Neural cell (in vitro differentiated cells): ENCODE measurements around the gene BTN1A1. TPM values are rescaled to one million over a fixed set of nuclear protein-coding genes. Genes with fewer than 3 reads are reported as not detected.

Source experiments
- H2AFZ ChIP-seq: fragments of 200-600, 300-800 bp; sonication (generic), shearing (Covaris generic); 2 replicates; pipeline ENCODE4 v1.6.0; 2014; ENCODE audit warnings: low read depth, mild to moderate bottlenecking, antibody characterized with exemption, low read length, moderate library complexity
- H3F3A ChIP-seq: fragments of 200-600 bp; shearing (Covaris generic); 2 replicates; pipeline ENCODE4 v1.6.1; 2016; ENCODE audit warnings: mild to moderate bottlenecking, moderate library complexity, mixed read lengths, antibody characterized with exemption, low read length; ENCODE audit not compliant: insufficient read depth, poor library complexity, severe bottlenecking
- H3K27ac ChIP-seq: fragments of 200-600, 300-800 bp; sonication (generic), shearing (Covaris generic); 2 replicates; pipeline ENCODE4 v1.5.1; 2014; ENCODE audit warnings: mild to moderate bottlenecking, low read length, moderate library complexity
- H3K27me3 ChIP-seq: fragments of 300-800, 200-600 bp; sonication (generic), shearing (Covaris generic); 2 replicates; pipeline ENCODE4 v1.6.0; 2014; ENCODE audit warnings: mild to moderate bottlenecking, low read depth, low read length, moderate library complexity; ENCODE audit not compliant: insufficient read depth
- H3K36me3 ChIP-seq: fragments of 300-800, 200-600 bp; sonication (generic), shearing (Covaris generic); 2 replicates; pipeline ENCODE4 v1.5.1; 2014; ENCODE audit warnings: mild to moderate bottlenecking, antibody characterized with exemption, low read length, moderate library complexity; ENCODE audit not compliant: insufficient read depth
- H3K4me2 ChIP-seq: fragments of 300-800, 200-600 bp; sonication (generic), shearing (Covaris generic); 2 replicates; pipeline ENCODE4 v1.6.0; 2014; ENCODE audit warnings: mild to moderate bottlenecking, low read length
- H3K4me3 ChIP-seq: fragments of 300-800, 200-600 bp; sonication (generic), shearing (Covaris generic); 2 replicates; pipeline ENCODE4 v1.5.1; 2014; ENCODE audit warnings: mild to moderate bottlenecking, low read length, moderate library complexity
- H3K79me2 ChIP-seq: fragments of 200-600 bp; shearing (Covaris generic); replicated peaks from 2 replicates; pipeline ENCODE4 v1.6.0; 2014; ENCODE audit warnings: mild to moderate bottlenecking, low read length, moderate library complexity; ENCODE audit not compliant: insufficient read depth
- H3K9ac ChIP-seq: fragments of 300-800, 200-600 bp; sonication (generic), shearing (Covaris generic); 2 replicates; pipeline ENCODE4 v1.6.1; 2016; ENCODE audit warnings: mild to moderate bottlenecking, low read length, mixed read lengths
- H3K9me2 ChIP-seq: fragments of 200-600 bp; shearing (Covaris generic); 2 replicates; pipeline ENCODE4 v1.6.1; 2016; ENCODE audit warnings: mild to moderate bottlenecking, low read length, mixed read lengths; ENCODE audit not compliant: insufficient read depth
- H3K9me3 ChIP-seq: fragments of 200-600, 300-800 bp; sonication (generic), shearing (Covaris generic); 2 replicates; pipeline ENCODE4 v1.6.1; 2016; ENCODE audit warnings: mild to moderate bottlenecking, mixed run types, low read length, moderate library complexity, mixed read lengths
- H4K20me1 ChIP-seq: fragments of 200-600 bp; shearing (Covaris generic); 2 replicates; pipeline ENCODE4 v1.6.1; 2016; ENCODE audit warnings: mild to moderate bottlenecking, mixed run types; ENCODE audit not compliant: insufficient read depth
- EP300 ChIP-seq: fragments of 450-650 bp; conservative IDR thresholded peaks from 2 replicates; pipeline ENCODE4 v1.6.1; 2014; ENCODE audit warnings: antibody characterized with exemption, mild to moderate bottlenecking, moderate library complexity; ENCODE audit not compliant: poor library complexity, severe bottlenecking
- EZH2 ChIP-seq: fragments of 200-600, 300-800 bp; shearing (Covaris generic), sonication (generic); IDR thresholded peaks from 2 replicates; pipeline ENCODE4 v1.6.1; 2014; ENCODE audit warnings: antibody characterized with exemption, low read length, borderline replicate concordance, mild to moderate bottlenecking; ENCODE audit not compliant: insufficient read depth, poor library complexity, severe bottlenecking
- MXI1 ChIP-seq: fragments of 450-650 bp; conservative IDR thresholded peaks from 2 replicates; pipeline ENCODE4 v1.6.1; 2014; ENCODE audit warnings: antibody characterized with exemption, mild to moderate bottlenecking; ENCODE audit not compliant: poor library complexity, severe bottlenecking
- POLR2AphosphoS5 ChIP-seq: IDR thresholded peaks from 2 replicates; pipeline ENCODE4 v1.6.1; 2012
- RAD21 ChIP-seq: fragments of 450-650 bp; conservative IDR thresholded peaks from 2 replicates; pipeline ENCODE4 v1.6.1; 2014; ENCODE audit warnings: antibody characterized with exemption, mild to moderate bottlenecking, moderate library complexity
- SMC3 ChIP-seq: fragments of 450-650 bp; conservative IDR thresholded peaks from 2 replicates; pipeline ENCODE4 v1.6.1; 2014; ENCODE audit warnings: antibody characterized with exemption, mild to moderate bottlenecking, moderate library complexity; ENCODE audit not compliant: poor library complexity
- TAF1 ChIP-seq: IDR thresholded peaks from 2 replicates; pipeline ENCODE4 v1.6.1; 2012; ENCODE audit warnings: low read depth
- polyA plus RNA-seq: library from polyadenylated mRNA; depleted of rRNA; stranded (reverse); fragments of >200 nt; gene quantifications from 2 replicates; pipeline ENCODE4 v1.2.3, GENCODE V29; 2014
- TF ChIP-seq, protein P1 (sequence below): fragments of 450-650 bp; IDR thresholded peaks from 2 replicates; pipeline ENCODE4 v1.5.1; 2014; ENCODE audit warnings: antibody characterized with exemption, mild to moderate bottlenecking, moderate library complexity; ENCODE audit not compliant: poor library complexity, severe bottlenecking
- TF ChIP-seq, protein P2 (sequence below): IDR thresholded peaks from 2 replicates; pipeline ENCODE4 v1.6.1; 2012; ENCODE audit warnings: borderline replicate concordance

The BTN1A1 gene
- polyA plus RNA-seq, 1 donor from 2014 or later = not detected

DNA sequence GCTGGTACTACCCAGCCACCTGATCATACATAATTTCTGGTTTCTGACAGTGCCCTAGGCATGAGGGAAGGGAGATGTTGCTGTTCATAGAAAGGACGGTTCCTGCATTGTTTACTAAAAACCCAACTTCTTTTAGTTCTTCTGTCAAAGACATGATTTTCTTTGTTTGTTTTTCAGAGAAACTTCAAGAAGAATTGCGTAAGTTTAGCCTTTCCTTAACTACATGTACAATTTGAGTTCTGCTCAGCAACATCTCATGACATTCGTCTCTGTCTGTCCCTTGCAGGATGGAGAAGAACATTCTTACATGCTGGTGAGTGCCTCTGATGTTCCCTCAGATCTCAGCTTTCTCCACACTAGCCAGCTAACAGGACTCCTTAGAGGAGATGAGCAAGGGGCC, 34.3 kb upstream of the BTN1A1 start:
- H3K36me3 ChIP-seq = no peaks in the 10 kb centered on the region
- no peaks in the 10 kb centered on the region for H4K20me1 ChIP-seq
- H3K27ac ChIP-seq = no peak overlapping the region

DNA sequence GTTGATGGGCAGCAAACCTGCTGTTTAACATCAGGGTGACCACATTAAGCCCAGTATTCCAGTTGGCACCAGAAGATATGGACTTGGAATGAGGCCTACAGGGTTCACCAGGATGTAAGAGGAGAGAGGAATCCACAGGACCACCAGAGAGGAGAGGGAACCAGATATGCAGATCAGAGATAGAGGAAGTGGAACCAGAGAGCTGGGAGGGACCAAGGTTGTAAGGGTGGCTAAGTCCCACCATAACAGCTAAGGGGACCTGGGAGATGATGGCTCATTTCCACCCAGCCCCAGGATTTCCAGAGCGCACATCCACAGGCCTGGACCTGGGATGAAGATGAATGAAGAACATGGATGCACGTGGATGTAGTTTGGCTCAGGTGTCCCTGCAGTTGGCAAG, 31.3 kb upstream of the BTN1A1 start:
- H3K4me2 ChIP-seq = no peak overlapping the region
- H3K36me3 ChIP-seq = no peaks in the 10 kb centered on the region

More for the DNA sequence above, 34.3 kb upstream of the BTN1A1 start:
- Histone ChIP-seq H3K9me3 (no peaks in the 10 kb centered on the region), H3F3A (no peaks in the 10 kb centered on the region), H3K27me3 (no peaks in the 10 kb centered on the region), H3K4me2 (no peak overlapping the region), H3K9me2 (no peaks in the 10 kb centered on the region), H2AFZ (no peak overlapping the region), H3K4me3 (no peak overlapping the region), H3K79me2 (peaks cover under 1% of the 10 kb centered on the region), H3K9ac (no peak overlapping the region)
- TF ChIP-seq TAF1 (no peak), RAD21 (no peak), SMC3 (no peak), EZH2 (no peak), MXI1 (no peak), EP300 (no peak), POLR2AphosphoS5 (no peak)
- TF ChIP-seq, protein P1, sequence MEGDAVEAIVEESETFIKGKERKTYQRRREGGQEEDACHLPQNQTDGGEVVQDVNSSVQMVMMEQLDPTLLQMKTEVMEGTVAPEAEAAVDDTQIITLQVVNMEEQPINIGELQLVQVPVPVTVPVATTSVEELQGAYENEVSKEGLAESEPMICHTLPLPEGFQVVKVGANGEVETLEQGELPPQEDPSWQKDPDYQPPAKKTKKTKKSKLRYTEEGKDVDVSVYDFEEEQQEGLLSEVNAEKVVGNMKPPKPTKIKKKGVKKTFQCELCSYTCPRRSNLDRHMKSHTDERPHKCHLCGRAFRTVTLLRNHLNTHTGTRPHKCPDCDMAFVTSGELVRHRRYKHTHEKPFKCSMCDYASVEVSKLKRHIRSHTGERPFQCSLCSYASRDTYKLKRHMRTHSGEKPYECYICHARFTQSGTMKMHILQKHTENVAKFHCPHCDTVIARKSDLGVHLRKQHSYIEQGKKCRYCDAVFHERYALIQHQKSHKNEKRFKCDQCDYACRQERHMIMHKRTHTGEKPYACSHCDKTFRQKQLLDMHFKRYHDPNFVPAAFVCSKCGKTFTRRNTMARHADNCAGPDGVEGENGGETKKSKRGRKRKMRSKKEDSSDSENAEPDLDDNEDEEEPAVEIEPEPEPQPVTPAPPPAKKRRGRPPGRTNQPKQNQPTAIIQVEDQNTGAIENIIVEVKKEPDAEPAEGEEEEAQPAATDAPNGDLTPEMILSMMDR = no peak
- TF ChIP-seq, protein P2, sequence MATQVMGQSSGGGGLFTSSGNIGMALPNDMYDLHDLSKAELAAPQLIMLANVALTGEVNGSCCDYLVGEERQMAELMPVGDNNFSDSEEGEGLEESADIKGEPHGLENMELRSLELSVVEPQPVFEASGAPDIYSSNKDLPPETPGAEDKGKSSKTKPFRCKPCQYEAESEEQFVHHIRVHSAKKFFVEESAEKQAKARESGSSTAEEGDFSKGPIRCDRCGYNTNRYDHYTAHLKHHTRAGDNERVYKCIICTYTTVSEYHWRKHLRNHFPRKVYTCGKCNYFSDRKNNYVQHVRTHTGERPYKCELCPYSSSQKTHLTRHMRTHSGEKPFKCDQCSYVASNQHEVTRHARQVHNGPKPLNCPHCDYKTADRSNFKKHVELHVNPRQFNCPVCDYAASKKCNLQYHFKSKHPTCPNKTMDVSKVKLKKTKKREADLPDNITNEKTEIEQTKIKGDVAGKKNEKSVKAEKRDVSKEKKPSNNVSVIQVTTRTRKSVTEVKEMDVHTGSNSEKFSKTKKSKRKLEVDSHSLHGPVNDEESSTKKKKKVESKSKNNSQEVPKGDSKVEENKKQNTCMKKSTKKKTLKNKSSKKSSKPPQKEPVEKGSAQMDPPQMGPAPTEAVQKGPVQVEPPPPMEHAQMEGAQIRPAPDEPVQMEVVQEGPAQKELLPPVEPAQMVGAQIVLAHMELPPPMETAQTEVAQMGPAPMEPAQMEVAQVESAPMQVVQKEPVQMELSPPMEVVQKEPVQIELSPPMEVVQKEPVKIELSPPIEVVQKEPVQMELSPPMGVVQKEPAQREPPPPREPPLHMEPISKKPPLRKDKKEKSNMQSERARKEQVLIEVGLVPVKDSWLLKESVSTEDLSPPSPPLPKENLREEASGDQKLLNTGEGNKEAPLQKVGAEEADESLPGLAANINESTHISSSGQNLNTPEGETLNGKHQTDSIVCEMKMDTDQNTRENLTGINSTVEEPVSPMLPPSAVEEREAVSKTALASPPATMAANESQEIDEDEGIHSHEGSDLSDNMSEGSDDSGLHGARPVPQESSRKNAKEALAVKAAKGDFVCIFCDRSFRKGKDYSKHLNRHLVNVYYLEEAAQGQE = no peak

More for the DNA sequence above, 31.3 kb upstream of the BTN1A1 start:
- Histone ChIP-seq H4K20me1 (no peaks in the 10 kb centered on the region), H3K4me3 (no peak overlapping the region), H3K27me3 (no peaks in the 10 kb centered on the region), H3K9me3 (no peaks in the 10 kb centered on the region), H3K9me2 (no peaks in the 10 kb centered on the region), H3K79me2 (no peaks in the 10 kb centered on the region), H2AFZ (no peak overlapping the region), H3K27ac (no peak overlapping the region), H3K9ac (no peak overlapping the region), H3F3A (no peaks in the 10 kb centered on the region)
- TF ChIP-seq POLR2AphosphoS5 = no peak
- no peak for TF ChIP-seq SMC3
- TF ChIP-seq, protein P1 = no peak
- TF ChIP-seq, protein P2 = no peak
- no peak for TF ChIP-seq EZH2
- no peak for TF ChIP-seq TAF1
- no peak for TF ChIP-seq RAD21
- TF ChIP-seq MXI1 = no peak
- TF ChIP-seq EP300 = no peak
